Stromal cell of bone marrow (primary cell): ENCODE data around the gene TAF5L.
"Not testable (repeated sequence)": the region's sequence is repeated elsewhere in the genome, so short reads cannot be mapped to it uniquely, and the experiment has no call there.

Experiments
- DNase-seq: peaks from one replicate; pipeline ENCODE4 v3.0.0-alpha.2; 2012; ENCODE audit warnings: low read depth

TAF5L gene

DNA sequence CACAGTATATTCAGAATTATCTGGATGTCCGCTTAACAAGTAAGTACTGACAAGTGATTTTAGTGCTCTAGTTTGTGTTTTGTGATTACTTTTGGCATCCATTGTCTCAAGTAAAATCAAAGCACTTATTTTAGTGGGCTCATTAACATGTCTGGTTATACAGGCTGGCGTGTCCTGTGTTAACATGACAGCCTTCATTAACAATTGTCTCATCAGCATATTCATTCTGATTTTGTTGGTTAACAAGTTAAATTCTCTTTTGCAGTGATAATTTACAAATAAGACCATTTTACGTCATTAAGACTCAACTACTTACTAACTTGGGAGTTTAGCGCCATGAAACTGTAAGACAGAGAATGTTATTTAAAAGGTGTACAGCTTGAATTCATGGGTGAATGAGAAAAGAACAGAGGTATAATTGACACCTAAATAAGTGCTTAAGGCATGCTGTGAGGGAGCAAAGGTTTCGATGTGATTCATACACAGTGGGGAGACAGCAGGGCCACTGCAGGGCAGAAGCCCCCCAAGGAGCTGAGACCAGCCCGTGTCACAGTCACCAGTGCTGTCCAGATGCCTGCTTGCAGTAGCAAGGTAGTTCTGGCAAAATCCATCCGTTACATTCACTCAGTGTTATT, 22.4 kb downstream of the TAF5L start:
- DNase-seq, result no peak

DNA sequence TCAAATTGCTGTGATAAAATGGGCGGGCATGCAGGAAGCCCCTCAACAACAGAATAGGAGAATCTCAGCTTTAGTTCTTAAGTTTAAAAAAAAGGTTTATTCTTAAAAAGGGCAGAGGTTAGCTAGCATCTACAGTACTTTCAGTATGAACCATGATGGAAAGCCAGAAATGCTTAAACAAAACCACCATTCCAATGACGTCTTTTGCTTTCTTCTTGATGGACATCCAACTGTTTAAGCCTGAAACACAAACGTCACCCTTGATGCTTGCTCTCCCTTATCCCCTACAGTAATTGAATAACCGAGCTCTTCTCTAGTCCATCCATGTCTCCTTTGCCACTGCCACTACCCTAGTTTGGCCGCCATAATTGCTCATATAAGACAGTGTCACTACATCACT, 25.7 kb downstream of the TAF5L start:
- no peak for DNase-seq

DNA sequence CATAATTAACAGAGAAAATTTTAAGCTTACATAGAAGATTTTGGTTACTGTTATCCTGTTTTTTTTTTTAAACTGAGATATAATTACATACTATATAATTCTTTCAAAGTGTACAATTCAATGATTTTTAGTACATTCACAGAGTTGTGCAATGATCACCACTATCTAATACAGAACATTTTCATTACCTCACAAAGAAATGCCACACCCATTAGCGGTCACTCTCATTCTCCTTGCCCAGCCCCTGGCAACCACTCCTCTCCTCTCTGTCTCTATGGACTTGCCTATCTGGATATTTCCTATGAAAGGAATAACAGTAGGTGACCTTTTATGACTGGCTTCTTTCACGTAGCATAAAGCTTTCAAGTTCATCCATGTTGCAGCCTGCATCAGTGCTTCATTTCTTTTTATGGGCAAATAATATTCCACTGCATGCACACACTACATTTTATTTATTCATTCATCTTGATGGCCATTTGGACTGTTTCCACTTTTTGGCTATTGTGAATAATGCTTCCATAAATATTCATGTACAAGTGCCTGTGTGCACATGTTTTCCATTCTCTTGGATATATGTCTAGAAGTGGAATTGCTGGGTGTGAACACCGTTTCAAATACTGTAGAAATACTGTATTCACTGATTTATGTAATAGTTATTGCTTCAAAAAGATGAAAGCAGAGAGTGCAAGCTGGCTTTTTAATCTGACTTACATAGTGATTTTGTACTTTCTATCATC, 26.5 kb downstream of the TAF5L start:
- DNase-seq, result no peak

DNA sequence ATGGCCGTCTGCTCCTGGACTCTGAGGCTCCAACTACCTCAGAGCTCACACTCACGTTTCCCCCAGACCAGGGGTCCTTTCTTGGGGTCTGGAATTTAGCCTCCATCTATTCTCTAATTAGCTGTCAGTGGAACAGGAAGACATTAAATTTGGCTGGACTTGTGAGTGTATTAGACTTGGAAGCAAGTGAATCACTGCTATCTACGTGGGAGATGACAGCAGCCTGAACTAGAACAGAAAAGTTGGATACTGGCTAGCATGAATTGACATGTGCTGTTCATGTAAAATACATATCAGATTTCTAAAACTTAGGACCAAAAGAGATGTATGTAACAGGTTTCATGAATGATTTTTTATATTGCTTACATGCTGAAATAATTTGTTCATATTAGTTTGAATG, 28.0 kb downstream of the TAF5L start:
- no peak for DNase-seq

DNA sequence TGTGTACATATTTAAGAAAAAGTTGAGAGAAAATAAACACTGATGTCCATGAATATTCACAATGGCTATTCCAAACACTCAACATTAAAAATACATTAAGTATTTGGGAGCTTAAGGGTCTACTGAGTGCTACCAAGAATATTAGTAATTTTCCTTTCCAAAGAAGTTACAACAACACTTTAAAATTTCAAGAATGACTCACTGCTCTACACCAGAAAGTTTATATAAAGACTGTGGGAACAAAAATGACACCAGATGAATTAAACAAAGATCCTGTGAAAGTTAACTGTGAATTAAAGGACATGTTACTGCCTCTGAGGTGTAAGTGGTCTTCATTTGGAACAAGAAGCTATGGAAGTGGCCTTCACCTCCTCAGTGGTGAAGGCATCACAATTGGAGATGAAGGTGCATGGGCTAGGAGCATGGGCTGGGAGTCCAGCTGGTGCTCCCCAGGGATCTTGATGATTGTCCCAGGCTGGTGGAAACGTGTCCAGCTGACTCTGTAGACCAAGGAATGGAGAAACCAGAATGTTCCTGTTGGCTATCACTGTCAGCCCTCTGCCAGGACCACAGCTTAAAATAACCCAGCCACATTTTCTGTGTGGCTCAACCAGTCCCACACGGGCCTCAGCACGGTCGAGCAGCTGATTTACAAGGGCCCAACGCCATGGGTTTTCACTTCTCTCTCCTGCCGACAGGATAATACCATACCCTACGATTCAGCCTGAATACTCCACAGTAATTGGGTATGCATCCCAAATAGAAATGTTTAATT, 28.8 kb downstream of the TAF5L start:
- peak; percentile 59 for DNase-seq

DNA sequence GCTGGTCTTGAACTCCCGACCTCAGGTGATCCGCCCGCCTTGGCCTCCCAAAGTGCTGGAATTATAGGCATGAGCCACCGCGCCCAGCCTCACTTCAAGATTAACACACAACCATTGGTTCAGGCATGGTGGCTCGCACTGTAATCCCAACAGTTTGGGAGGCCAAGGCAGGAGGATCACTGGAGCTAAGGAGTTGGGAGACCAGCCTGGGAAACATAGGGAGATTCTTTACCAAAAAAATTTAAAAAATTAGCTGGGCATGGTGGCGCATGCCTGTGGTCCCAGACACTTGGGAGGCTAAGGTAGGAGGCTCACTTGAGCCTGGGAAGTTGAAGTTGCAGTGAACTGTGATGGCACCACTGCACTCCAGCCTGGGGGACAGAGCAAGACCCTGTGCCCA, 30.0 kb downstream of the TAF5L start:
- not testable (repeated sequence) for DNase-seq

DNA sequence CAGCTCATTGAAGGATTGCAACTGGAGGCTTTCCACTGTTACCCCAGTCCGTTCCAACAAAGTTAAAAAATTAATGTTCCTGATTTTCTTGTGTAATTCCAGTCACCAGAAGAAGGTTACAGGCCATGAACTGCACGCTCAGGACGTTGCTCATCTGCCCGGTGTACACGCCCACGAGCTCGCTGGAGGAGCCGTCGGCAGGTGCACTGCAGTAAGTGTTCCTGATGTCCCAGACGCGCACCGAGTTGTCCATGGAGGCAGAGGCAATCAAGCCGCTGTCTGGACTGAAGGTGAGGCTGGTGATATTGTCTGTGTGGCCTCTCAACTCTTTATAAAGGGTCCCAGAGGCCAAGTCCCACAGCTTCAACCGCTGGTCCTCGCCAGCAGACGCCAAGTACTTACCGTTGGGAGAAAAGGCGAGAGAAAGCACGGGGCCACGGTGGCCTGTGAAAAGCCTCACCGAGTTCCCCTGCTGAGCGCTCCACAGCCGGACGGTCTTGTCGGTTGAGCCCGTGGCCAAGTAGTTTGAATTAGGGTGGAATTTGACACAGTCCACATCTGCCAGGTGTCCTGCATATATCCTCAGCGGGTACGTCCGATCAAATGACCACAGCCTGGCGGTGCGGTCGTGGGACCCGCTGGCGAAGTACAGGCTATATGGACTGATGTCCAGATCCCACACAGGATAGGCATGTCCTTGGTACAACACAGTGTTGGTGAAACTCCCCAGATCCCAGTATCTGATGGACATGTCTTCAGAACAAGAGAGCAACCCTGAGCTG, 31.5 kb downstream of the TAF5L start:
- DNase-seq, result no peak

DNA sequence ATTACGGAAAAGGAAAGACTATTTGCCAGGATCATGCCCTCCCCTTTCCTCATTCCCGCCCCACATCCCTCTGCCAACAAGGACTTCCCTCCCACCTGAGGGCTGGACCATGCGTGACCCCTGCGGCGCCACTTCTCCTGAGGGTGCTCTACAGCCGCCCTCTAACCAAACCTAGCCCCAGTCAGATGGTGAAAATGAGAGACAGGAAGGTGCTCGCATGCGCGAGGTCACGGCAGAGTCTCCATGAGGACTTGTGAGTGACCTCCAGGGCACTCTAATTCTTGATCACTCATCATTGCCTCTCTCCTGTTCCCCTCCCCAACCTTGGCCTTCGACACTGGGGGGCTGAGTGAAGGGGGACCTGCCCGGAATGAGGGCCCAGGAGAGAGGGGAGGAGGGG, 32.1 kb downstream of the TAF5L start:
- DNase-seq, result no peak

DNA sequence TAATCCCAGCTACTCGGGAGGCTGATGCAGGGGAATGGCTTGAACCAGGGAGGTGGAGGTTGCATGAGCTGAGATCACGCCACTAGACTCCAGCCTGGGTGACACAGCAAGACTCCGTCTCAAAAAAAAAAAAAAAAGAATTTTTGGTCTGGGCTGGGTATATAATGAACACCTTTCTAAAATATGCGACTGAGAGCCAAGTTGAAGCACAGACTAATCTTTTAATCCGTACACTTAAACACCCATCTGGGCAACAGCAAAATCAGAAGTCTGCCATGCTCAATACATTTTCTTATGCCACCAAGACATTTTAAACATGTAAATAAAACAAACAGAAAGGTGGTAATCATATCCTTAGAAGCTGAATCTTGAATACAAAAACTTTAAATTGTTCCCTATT, 35.8 kb downstream of the TAF5L start:
- DNase-seq, result no peak

DNA sequence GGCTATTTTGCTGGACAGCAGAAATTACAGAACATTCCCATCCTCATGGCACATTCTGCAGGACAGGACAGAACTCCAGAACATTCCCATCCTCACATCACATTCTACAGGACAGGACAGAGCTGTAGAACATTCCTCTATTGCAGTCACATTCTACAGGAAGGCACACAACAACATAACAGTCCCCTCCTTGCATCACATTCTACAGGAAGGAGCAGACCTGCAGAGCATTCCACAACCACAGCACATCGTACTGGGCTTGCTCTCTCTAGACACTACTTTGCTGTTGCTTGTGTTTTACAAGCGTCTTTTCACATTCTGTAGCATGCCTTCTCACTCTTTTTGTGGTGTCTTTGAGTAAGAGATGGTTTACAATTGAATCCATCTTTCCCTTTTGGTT, 40.6 kb downstream of the TAF5L start:
- DNase-seq, result no peak

DNA sequence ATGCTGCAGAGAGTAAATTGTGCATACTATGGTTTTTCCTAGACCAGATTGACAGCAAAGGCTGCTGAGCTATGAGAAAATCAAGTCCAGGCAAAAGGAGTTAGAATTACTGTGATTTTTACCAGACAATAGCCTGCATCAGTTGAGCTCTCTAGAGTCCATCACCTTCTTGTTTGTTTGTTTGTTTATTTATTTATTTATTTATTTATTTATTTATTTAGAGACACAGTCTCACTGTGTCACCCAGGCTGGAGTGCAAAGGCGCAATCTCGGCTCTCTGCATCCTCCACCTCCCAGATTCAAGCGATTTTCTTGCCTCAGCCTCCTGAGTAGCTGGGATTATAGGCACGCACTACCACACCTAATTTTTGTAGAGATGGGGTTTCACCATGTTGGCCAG, 43.2 kb downstream of the TAF5L start:
- DNase-seq, result no peak

DNA sequence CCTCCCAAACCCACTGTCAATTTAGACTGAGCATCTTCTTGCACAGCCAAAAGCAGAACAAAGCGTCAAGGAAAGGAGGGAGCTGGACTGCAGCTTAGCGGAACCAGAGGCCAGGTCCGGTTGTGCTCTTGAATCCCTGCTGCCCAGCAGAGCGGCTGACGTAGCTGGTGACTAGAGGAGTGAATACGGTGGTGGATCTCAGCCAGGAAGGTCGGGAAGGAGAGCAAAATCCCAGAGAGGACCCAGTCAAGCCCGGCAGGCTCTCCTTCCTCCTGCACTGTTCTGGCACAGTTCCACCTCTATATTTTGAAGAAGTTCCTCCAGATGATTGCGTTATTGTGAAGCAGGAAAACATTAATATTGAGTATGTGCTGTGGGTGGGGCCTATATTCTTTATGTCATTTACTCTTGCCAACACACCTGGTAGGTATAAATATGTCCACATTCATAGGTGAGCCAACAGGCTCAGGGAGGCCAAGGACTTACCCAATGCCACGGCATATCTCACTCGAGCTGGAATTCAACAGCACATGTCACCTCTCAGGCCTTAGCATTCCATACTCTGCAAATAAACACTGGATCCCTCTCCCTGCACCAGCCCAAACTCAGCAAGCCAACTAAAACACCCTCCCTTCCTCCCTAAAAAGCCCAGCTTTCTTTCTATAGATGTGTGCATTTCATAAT, 43.8 kb downstream of the TAF5L start:
- no peak for DNase-seq

DNA sequence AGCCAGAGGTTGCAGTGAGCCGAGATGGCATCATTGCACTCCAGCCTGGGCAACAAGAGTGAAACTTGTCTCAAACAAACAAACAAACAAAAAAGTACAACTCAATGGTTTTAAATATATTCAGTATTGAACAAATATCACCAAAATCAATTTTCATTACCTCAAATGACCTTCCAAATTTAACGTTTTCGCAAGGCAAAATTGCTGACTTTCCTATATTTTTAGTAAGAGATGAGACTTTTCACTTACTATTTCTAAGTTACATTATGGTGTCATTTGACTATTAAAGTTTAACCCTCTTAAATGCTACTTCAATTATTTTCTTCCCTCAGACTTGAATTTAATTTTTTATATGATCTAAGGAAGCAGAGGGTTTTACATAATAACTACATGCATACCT, 44.4 kb downstream of the TAF5L start:
- no peak for DNase-seq

DNA sequence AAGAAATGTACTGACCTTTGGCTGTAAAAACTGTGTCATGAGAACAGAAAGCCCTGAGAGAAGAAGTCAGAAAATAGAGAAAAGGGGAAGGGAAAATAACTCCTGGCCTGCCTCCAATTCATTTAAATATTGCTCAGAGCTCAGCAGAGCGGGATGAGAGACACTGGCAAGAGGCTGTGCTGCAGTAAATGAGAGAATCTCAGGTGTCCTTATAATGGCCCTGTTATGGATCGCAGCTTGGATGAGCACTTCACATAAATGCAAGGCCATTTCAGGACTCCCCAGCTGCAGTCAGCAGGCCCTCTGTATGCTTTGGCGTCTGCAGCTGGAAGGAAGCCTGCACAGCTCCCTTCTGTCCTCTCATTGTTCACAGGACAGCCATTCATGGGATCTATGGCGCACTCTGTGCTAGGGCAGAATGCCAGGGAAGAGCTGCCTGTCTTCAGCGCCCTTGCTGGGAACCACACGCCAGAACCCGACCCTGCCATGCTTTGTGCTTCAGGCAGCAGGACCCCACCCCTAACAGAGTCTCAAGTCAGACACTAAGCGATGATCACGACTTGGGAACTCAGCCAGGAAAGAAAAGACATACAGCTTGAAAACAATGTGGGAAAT, 46.8 kb downstream of the TAF5L start:
- DNase-seq, result no peak

DNA sequence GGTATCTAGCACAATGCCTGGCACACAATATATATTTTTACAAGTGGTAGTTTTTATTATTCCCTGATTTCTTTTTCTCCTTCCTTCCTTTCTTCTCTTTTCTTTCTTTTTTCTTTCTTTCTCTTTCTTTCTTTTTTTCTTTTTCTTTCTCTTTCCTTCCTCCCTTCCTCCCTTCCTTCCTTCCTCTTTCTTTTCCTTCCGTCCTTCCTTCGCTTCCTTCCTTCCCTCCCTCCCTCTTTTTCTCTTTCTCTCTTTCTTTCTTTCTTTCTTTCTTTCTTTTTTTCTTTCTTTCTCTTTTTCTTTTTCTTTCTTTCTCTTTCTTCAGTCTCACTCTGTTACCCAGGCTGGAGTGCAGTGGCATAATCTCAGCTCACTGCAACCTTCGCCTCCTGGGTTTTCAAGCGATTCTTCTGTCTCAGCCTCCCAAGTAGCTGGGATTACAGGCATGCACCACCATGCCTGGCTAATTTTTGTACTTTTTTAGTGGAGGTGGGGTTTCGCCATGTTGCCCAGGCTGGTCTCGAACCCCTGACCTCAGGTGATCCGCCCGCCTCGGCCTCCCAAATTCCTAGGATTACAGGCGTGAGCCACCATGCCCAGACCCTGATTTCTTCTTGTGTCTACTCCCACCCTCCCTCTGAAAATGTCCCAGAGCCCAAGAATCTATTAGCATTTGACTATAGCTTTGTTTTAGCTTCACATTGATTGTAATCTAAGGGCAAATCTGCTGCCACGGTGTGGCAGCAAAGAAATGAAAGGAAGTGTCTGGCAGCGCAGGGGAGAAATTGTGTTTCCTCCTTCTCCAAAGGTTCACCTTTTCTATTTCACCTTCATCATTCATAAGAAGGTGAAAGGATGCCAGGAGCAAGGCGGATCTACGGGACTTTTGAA, 47.5 kb downstream of the TAF5L start:
- DNase-seq, result no peak

DNA sequence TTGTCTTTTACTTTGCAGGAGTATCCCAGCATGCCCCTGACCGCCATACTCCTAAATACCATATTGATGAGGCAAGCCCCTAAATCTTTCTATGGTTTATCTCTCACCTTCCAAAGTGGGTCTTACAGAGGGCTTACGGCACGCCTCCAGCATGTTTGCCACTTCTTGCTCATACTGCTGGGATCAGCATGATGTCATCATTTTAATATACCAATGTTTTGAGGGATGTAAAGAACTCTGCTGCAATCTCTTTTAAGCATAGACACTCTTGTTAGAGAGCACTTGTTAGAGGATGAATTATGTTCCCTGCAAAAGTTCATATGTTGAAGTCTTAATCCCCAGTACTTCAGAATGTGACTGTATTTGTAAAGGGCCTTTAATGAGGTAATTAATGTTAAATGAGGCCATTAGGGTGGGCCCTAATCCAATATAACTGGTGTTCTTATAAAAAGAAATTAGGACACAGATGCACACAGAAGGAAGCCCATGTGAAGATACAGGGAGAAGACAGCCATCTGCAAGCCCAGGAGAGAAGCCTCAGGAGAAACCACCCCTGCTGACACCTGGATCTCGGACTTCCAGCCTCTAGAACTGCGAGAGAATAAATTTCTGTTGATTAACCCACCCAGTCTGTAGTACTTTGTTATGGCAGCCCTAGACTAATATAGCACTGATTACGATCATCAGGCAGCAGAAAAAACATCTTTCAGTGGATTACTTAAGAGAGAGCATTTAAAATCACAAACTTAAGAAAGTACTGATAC, 51.1 kb downstream of the TAF5L start:
- DNase-seq, result no peak

DNA sequence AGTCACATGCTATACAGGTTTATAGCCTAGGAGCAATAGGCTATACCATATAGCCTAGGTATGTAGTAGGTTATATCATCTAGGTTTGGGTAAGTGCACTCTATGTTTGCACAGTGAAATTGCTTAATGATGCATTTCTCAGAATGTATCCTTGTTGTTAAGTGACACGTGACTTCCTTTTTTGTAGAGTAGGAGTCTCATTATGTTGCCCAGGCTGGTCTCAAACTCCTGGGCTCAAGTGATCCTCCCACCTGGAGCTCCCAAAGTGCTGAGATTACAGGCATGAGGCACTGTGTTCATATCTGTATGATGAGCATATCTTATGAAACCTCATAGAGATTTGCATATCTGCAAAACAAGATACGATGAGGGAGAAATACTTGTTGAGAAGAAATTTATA, 53.6 kb downstream of the TAF5L start:
- DNase-seq, result no peak

DNA sequence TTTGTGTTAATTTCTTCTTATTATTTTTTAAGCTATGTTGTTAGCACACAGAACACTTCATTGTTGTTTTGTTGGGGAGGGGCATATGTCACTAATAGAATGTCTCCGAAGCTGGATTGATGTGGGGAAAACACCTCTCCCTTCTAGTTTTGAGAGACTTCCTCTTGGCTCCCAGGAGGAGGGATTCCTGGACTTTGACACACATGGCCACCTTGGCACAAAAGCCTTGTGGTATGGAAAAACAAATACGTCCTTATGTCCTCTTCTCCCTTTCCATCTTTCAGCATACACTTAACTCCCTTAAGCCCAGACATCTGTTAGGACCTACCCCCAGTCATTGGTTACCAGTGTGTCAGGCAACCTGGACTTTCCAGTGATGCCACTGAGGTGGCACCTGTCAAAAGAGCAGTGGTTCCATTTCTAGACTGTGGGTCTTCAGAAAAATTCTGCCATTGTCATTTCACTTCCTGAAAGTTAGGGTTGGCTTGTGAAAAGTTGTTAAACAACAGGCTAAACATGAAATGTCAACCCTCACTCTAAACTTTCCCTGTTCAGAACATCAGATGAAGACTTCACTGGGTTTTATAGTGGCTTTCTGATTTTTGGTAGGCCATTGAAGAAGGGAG, 54.9 kb downstream of the TAF5L start:
- DNase-seq, result no peak

DNA sequence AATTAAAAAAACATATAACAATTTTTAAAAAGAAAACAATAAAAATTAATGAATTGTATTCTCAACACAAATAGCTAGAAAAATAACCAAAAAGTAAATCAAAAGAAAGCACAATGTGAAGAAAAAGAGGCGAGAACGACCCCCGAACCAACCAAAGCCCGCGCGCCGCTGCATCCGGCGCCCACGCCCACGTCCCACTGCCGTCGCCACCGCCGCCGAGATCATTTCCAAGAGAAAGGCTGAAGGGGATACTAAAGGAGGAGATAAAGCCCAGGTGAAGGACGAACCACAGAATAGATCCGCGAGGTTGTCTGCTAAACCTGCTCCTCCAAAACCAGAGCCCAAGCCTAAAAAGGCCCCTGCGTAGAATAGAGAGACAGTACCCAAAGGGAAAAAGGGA, 55.6 kb downstream of the TAF5L start:
- no peak for DNase-seq
